Measurements from ENCODE around the gene MCM7.

MCM7 gene

GRCh38 chr7:100111914-100112313, 10.7 kb upstream of the MCM7 start:
- Mint-ChIP-seq H3K36me3 (peaks cover 22% of the 10 kb centered on the region), H3K27me3 (no peaks in the 10 kb centered on the region), H3K9me3 (no peaks in the 10 kb centered on the region), H3K27ac (no peak overlapping the region), H3K4me3 (no peak overlapping the region), H3K4me1 (peaks cover 2% of the 10 kb centered on the region)
- DNase-seq (ENCODE audit: low spot score in 2 of 2) (no peak), ATAC-seq (ENCODE audit: low read depth) (no peak)

- Mint-ChIP-seq H3K4me1 (peaks cover 2% of the 10 kb centered on the region), H3K9me3 (no peaks in the 10 kb centered on the region), H3K4me3 (no peak overlapping the region), H3K36me3 (peaks cover 22% of the 10 kb centered on the region), H3K27ac (no peak overlapping the region), H3K27me3 (no peaks in the 10 kb centered on the region)
- DNase-seq (ENCODE audit: low spot score in 2 of 2) (no peak), ATAC-seq (ENCODE audit: low read depth) (no peak)
Observed at GRCh38 chr7:100111156-100111555, 10.0 kb upstream of the MCM7 start.

GRCh38 chr7:100109521-100110163, 8.4 kb upstream of the MCM7 start:
- H3K27me3 Mint-ChIP-seq, result no peaks in the 10 kb centered on the region
- DNase-seq (ENCODE audit: low spot score in 2 of 2) (no peak), ATAC-seq (ENCODE audit: low read depth) (no peak)
- H3K4me1 Mint-ChIP-seq, result no peaks in the 10 kb centered on the region
- H3K4me3 Mint-ChIP-seq, result no peak overlapping the region
- peaks cover 21% of the 10 kb centered on the region for H3K36me3 Mint-ChIP-seq
- no peak overlapping the region for H3K27ac Mint-ChIP-seq
- H3K9me3 Mint-ChIP-seq, result no peaks in the 10 kb centered on the region

GRCh38 chr7:100107890-100108289, 6.7 kb upstream of the MCM7 start:
- no peaks in the 10 kb centered on the region for H3K9me3 Mint-ChIP-seq
- H3K27ac Mint-ChIP-seq, result no peak overlapping the region
- peaks cover 4% of the 10 kb centered on the region for H3K4me1 Mint-ChIP-seq
- H3K27me3 Mint-ChIP-seq, result no peaks in the 10 kb centered on the region
- H3K4me3 Mint-ChIP-seq, result no peak overlapping the region
- no peak for ATAC-seq (ENCODE audit: low read depth)
- DNase-seq (ENCODE audit: low spot score in 2 of 2), result no peak
- H3K36me3 Mint-ChIP-seq, result peaks cover 23% of the 10 kb centered on the region

- Mint-ChIP-seq H3K27ac (no peak overlapping the region), H3K4me1 (peaks cover 8% of the 10 kb centered on the region), H3K4me3 (no peak overlapping the region), H3K9me3 (no peaks in the 10 kb centered on the region), H3K36me3 (peaks cover 21% of the 10 kb centered on the region), H3K27me3 (no peaks in the 10 kb centered on the region)
- DNase-seq (ENCODE audit: low spot score in 2 of 2), result no peak
- ATAC-seq (ENCODE audit: low read depth), result no peak
Observed at GRCh38 chr7:100107125-100107737, 6.0 kb upstream of the MCM7 start.

- Mint-ChIP-seq H3K27ac (no peak overlapping the region), H3K27me3 (no peaks in the 10 kb centered on the region), H3K4me3 (no peak overlapping the region), H3K36me3 (peaks cover 21% of the 10 kb centered on the region), H3K9me3 (no peaks in the 10 kb centered on the region), H3K4me1 (peaks cover 8% of the 10 kb centered on the region)
- DNase-seq (ENCODE audit: low spot score in 2 of 2) (no peak), ATAC-seq (ENCODE audit: low read depth) (no peak)
Observed at GRCh38 chr7:100106633-100107032, 5.4 kb upstream of the MCM7 start.

- ATAC-seq (ENCODE audit: low read depth) (no peak), DNase-seq (ENCODE audit: low spot score in 2 of 2) (no peak)
- H3K4me3 Mint-ChIP-seq, result no peak overlapping the region
- H3K9me3 Mint-ChIP-seq, result no peaks in the 10 kb centered on the region
- H3K4me1 Mint-ChIP-seq, result peaks cover 8% of the 10 kb centered on the region
- no peaks in the 10 kb centered on the region for H3K27me3 Mint-ChIP-seq
- peaks cover 18% of the 10 kb centered on the region for H3K36me3 Mint-ChIP-seq
- H3K27ac Mint-ChIP-seq, result no peak overlapping the region
Observed at GRCh38 chr7:100105534-100105933, 4.3 kb upstream of the MCM7 start.

GRCh38 chr7:100102950-100103840, 2.0 kb upstream of the MCM7 start:
- Mint-ChIP-seq H3K9me3 (no peaks in the 10 kb centered on the region), H3K27ac (peak overlapping the region; percentile 97), H3K4me3 (peak overlapping the region; percentile 79), H3K4me1 (peaks cover 24% of the 10 kb centered on the region), H3K27me3 (no peaks in the 10 kb centered on the region), H3K36me3 (peaks cover 24% of the 10 kb centered on the region)
- no peak for ATAC-seq (ENCODE audit: low read depth)
- DNase-seq (ENCODE audit: low spot score in 2 of 2), result no peak

GRCh38 chr7:100100420-100101015, 679 bp downstream of the MCM7 start:
- H3K4me1 Mint-ChIP-seq, result peaks cover 31% of the 10 kb centered on the region
- peaks cover 30% of the 10 kb centered on the region for H3K36me3 Mint-ChIP-seq

GRCh38 chr7:100099452-100099851, 1.7 kb downstream of the MCM7 start:
- no peaks in the 10 kb centered on the region for H3K9me3 Mint-ChIP-seq
- ATAC-seq (ENCODE audit: low read depth), result no peak
- no peak for DNase-seq (ENCODE audit: low spot score in 2 of 2)
- no peaks in the 10 kb centered on the region for H3K27me3 Mint-ChIP-seq
- H3K4me3 Mint-ChIP-seq, result peak overlapping the region; percentile 82
- peaks cover 30% of the 10 kb centered on the region for H3K36me3 Mint-ChIP-seq
- H3K4me1 Mint-ChIP-seq, result peaks cover 31% of the 10 kb centered on the region
- H3K27ac Mint-ChIP-seq, result peak overlapping the region; percentile 97

More at GRCh38 chr7:100100420-100101015, 679 bp downstream of the MCM7 start:
- DNase-seq (ENCODE audit: low spot score in 2 of 2) (peak; percentile 89 to 93), ATAC-seq (ENCODE audit: low read depth) (peak; percentile 76)
- H3K4me3 Mint-ChIP-seq, result peak overlapping the region; percentile 82
- no peaks in the 10 kb centered on the region for H3K27me3 Mint-ChIP-seq
- H3K9me3 Mint-ChIP-seq, result no peaks in the 10 kb centered on the region
- H3K27ac Mint-ChIP-seq, result peak overlapping the region; percentile 97

- Mint-ChIP-seq H3K36me3 (peaks cover 31% of the 10 kb centered on the region), H3K4me3 (peak overlapping the region; percentile 32), H3K27me3 (no peaks in the 10 kb centered on the region), H3K27ac (peak overlapping the region; percentile 97), H3K9me3 (no peaks in the 10 kb centered on the region), H3K4me1 (peaks cover 31% of the 10 kb centered on the region)
- DNase-seq (ENCODE audit: low spot score in 2 of 2), result no peak
- ATAC-seq (ENCODE audit: low read depth), result no peak
Observed at GRCh38 chr7:100098913-100099312, 2.3 kb downstream of the MCM7 start.

- H3K27ac Mint-ChIP-seq, result no peak overlapping the region
- peaks cover 44% of the 10 kb centered on the region for H3K36me3 Mint-ChIP-seq
- ATAC-seq (ENCODE audit: low read depth), result no peak
- H3K27me3 Mint-ChIP-seq, result no peaks in the 10 kb centered on the region
- DNase-seq (ENCODE audit: low spot score in 2 of 2), result no peak
- H3K4me3 Mint-ChIP-seq, result no peak overlapping the region
- H3K9me3 Mint-ChIP-seq, result no peaks in the 10 kb centered on the region
- peaks cover 27% of the 10 kb centered on the region for H3K4me1 Mint-ChIP-seq
Observed at GRCh38 chr7:100095704-100096103, 5.5 kb downstream of the MCM7 start.

GRCh38 chr7:100095289-100095688, 5.9 kb downstream of the MCM7 start:
- Mint-ChIP-seq H3K27ac (no peak overlapping the region), H3K36me3 (peaks cover 47% of the 10 kb centered on the region), H3K4me3 (no peak overlapping the region), H3K9me3 (no peaks in the 10 kb centered on the region), H3K4me1 (peaks cover 30% of the 10 kb centered on the region), H3K27me3 (no peaks in the 10 kb centered on the region)
- DNase-seq (ENCODE audit: low spot score in 2 of 2) (no peak), ATAC-seq (ENCODE audit: low read depth) (no peak)

- DNase-seq (ENCODE audit: low spot score in 2 of 2), result no peak
- H3K36me3 Mint-ChIP-seq, result peaks cover 43% of the 10 kb centered on the region
- H3K27ac Mint-ChIP-seq, result no peak overlapping the region
- no peaks in the 10 kb centered on the region for H3K27me3 Mint-ChIP-seq
- no peak for ATAC-seq (ENCODE audit: low read depth)
- peaks cover 30% of the 10 kb centered on the region for H3K4me1 Mint-ChIP-seq
- no peak overlapping the region for H3K4me3 Mint-ChIP-seq
- H3K9me3 Mint-ChIP-seq, result no peaks in the 10 kb centered on the region
Observed at GRCh38 chr7:100093925-100094486, 7.2 kb downstream of the MCM7 start.
